Lung microvascular endothelial cell (primary cell): ENCODE measurements around the gene FHOD1. TPM values are rescaled to one million over a fixed set of nuclear protein-coding genes. Genes with fewer than 3 reads are reported as not detected.

Experiments
- DNase-seq, 2 donors: peaks; one replicate each; pipeline versions ENCODE4 v3.0.0 to v3.0.0-alpha.2; 2010; ENCODE audit warnings: low read depth in 2 of 2
- total RNA-seq: library from RNA; depleted of rRNA; stranded (reverse); fragments of >200 nt; gene quantifications from 2 replicates; pipeline ENCODE4 v1.2.1, GENCODE V29; 2014

The FHOD1 gene
- total RNA-seq, 1 donor from 2014 or later = 23.4 TPM

DNA sequence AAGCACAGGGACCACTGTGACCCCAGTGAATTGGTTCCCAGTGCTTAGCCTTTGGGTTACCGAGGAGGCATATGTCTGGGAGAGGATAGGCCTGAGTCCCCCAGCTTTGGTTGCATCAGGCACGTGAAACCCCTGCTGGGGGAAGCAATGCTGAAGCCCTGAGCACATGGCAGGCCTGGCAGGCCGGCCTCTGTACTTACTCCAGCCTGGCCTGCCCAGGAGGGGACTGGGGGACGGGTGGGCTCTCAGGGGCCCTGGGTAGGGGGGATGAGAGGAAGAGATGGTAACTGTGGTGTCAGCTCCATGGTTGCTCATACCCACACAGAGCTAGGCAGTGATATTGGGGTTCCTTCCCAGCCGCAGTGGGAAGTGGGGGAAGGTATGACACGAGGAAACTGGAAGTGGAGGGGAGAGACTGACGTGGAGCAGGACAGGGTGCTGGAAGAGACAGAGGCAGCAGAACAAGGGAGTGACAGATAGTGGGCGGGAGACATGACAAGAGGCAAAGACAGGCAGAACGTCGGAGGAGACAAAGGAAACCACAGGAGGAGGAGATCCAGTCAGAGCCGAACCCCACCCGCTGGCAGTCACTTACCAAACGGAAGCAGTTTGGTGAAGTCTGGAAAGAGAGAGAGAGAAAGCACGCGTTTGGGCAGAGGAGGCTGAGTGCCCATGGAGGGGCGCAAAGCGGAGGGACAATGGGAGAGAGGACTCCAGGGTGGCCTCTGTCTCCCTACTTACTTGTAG is 11.3 kb downstream of the FHOD1 start:
- no peak for DNase-seq

- no peak for DNase-seq
Measured at GRCh38 chr16:67234180-67234597, 13.1 kb downstream of the FHOD1 start.

DNA sequence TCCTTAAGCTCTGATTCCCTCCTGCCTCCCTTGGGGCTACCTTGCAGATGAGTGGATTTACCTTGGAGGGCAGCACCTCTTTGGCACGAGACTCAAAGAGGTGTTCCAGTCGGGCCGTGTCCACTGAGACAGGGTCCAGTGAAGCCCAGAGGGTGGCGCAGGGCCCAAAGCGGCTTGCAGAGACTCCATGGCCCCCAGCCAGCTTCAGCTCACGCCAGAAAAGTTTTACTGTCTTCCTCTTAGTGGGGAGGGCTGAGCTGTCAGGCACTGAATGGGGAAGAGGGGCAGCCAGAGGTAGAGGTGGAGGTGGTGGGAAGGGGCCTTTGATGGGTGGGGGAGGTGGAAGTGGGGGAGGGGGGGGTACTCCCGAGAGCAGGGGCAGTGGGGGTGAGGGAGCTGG is 13.7 kb downstream of the FHOD1 start:
- DNase-seq = no peak

DNA sequence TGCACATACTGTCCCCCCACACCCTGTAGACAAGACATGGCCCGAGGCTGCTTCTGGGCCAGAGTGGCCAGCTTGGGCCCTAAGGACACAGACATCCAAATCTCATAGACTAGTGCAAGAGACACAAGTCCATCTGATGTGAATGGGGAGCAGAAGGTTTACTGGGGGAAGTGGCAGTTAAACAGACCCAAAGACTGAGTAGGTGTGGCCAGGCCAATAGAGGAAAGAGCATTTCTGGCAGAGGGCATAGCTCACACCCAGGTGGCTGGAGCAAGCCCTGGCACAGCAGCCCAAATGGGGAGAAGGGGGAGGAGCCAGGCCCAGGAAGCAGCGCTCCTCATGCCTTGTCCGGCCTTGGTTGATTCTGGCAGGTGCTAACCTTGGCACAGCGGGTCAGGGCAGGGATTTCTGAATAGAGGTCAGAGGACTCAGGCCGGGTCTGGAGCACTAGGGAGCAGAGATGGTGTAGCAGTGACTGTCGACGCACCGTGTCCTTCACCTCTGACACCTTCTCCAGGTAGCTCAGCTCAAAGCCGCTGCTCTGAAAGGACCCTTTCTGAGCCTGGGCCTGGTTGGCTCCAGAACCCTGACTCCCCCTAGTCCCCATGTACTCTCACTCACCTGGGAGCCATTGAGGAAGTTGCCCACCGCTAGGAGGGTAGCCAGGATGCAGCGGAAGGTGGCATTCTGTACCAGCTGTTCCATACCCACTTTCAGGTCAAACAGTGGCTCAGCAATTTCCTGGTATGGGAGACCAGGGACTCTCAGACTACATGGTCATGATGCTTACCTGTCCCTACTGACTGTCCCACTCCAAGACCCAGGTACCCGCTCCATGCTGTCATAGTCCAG is 16.2 kb downstream of the FHOD1 start:
- DNase-seq = no peak

DNA sequence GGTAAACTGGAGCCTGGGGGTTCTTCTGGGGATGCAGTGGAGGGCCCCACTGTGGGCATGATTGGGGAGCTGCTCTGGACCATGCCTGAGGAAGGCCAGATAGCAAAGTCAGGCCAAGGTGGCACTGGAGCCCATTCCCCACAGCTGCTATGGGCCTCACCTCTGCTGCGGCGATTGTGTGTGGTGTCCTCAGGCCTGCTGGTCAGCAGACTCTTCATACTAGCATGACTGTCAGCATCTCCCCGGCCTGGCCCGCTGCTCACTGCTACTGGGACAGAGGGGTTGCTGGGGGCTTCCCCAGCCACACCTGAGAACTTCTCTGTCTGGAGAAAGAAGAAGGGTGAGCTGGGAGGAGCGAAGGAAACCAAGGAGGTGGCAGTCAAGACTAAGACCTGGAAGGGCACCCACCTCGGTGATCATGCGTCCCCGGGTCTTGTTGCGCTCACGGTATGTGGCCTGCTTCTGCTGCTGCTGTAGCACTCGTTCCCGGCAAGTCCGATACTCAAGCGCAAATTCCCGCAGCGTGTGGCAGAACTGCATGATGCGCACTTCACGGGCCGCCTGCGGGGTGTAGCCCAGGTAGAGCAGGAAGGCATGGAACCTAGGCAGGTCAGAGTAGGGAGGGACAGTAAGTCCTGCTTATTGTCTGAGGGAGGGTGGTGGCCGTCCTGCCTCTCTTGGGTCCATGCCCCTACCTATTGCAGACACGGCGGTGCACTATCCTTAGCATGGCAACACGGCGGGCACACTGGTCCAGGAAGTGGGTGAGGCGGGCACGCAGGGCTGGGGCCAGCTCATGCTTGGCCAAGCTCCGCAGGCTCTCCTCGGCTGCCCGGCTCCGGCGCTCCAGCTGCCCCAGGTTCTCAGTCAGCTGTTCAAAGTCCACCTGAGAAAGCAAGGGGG is 17.1 kb downstream of the FHOD1 start:
- DNase-seq = no peak

- DNase-seq = no peak
Measured at GRCh38 chr16:67228905-67229304, 18.4 kb downstream of the FHOD1 start.

DNA sequence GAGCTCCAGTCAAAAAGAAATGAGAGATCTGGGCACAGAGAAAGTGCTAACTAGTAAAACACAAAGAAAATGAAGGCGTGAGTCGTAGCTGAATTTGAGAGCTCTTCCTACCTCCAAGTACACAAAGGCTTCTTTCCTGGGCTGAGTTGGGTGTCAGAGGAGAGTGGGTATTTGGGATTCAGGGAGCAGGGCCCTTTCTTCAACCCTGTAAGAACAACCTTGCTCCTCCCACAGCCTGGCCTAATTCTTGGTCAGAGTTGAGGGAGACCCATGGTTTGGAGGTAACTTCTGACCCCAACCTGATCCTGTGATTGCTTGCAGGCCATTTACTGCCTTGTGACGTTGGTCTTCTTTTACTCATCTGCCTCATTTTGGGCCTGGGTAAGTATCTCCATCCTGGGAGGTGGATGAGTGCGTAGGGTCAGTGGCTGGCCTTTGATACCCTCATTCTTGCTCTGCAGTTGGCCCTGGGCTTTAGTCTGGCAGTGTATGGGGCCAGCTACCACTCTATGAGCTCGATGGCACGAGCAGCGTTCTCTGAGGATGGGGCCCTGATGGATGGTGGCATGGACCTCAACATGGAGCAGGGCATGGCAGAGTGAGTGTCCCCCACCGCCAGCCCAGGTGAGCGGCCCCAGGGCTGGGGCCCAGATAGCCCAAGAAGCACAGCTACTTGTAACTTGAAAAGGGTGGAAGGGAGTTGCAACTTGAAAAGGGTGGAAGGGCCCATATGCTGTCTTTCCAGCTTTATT is 19.1 kb downstream of the FHOD1 start:
- no peak for DNase-seq

DNA sequence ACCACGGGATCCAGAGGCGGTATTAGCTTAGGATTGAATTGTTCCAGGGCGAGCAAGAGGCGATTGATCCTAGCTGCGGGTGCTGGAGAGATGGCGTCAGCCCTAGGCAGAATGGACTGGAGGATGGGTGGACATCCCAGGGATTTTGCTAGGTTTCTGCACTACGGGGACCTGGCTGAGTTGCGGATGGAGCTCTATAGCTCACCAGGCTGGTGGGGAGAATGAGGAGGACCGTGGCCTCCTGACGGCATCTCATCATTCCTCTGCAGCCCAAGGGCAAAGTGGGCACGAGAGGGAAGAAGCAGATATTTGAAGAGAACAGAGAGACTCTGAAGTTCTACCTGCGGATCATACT is 19.7 kb downstream of the FHOD1 start:
- no peak for DNase-seq

DNA sequence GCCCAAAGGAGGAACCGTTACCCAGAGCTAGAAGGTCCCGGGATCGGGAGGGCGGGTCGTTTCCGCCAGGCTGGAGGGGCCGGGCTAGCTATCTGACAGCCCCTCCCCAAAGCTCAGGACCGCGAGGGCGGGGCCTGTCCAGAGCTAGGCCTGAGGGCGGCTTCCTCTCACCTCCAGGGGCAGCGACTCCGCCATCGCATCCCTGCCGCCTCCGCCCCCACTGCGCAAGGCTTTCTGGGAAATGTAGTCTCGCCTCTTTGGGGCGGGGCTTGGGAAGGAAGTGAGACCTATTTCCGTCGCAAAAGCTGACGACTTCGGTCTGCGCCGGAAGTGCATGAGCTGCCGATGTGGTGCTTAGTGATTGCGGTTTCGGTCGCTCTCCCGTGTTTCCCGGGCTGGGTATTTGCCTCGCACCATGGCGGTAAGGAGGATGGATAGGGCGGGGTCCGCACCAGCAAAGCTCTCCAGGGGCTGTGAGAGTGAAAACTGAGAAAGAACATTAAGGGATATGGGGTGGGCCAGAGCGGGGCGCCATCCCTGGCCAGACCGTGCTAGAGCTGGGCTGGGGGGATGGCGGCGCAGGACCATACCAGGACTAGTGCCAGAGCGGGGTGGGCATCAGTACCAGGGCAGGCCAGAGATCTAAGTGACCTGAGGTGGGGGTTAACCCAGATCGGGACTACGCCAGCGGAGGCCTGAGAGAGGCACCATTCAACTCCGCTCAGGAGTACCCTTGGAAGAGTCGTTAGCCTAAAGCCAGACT is 20.3 kb downstream of the FHOD1 start, which contains the start of gene TMEM208:
Gene TMEM208, plus strand, starts transcription at position 327 of the 763 bp plus-strand sequence. Its CDS starts 89 bp downstream, at position 416.
- DNase-seq = peak; percentile 98 to 99

DNA sequence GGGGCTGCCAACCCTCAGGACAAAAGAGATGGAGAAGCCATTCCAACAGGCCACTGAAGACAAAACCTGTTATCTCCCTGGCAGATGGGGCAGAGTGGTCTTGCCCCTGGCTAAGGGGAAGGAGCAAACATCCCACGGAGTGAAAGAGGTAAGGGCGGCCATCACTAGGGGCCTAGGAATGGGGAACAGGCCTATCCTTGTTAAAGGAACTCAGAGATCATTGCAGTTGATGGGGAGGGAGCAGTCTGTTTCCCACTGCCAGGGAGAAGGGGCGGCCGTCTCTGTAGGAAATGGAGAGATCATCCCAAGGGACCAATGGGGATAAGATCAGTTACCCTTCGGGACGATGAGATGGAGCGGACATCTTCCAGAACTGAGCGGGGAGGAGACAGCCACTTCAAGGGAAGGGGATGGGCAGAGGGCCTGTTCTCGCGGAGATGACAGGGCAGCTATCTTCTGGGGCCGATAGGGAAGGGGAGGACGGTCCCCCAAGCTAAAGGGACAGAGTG is 20.9 kb downstream of the FHOD1 start:
- DNase-seq = no peak

- DNase-seq = no peak
Measured at GRCh38 chr16:67223992-67224391, 23.3 kb downstream of the FHOD1 start.

DNA sequence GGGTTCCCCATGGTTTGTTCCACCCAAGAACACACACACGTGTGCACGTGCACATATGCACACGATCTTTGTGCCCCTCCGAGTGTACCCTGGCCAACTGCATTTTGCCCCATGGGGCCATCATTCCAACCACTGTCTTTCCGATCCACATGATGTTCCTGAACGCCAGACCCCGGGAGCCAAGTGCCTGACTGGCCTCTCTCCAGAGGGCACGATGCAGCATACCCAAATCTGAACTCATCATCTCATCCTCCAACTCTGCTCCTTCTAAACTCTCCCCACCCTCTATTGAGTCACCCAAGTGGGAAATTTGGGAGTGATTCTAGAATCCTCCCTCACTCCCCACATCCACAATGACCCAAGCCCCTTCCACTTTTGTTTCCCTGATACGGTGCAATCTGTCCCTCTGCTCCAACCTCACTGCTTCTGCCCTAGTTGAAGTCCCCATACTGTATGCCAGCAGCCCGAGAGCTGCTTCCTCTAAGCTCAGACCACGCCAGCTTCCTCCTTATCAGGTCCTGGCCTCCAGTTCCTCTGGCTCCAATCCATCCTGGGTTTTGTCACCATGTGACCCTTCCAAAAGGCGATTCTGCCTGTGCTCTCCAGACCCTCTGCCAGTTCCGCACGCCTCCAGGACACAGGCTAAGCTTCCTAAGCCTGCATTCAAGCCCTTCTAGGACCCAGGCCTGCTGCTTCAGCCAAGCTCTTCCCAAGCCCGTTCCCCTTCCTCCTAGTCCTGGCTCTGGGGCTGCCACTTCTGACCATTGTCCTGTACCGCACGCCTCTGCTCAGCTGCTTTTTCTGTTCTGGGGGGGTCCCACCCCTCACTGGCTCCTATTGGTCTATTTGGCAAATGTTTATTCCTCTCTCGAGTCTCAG is 30.4 kb downstream of the FHOD1 start:
- peak; percentile 43 to 55 for DNase-seq

- DNase-seq = no peak
Measured at GRCh38 chr16:67215706-67216105, 31.6 kb downstream of the FHOD1 start.

GRCh38 chr16:67213197-67214019 is 33.9 kb downstream of the FHOD1 start:
- no peak for DNase-seq

DNA sequence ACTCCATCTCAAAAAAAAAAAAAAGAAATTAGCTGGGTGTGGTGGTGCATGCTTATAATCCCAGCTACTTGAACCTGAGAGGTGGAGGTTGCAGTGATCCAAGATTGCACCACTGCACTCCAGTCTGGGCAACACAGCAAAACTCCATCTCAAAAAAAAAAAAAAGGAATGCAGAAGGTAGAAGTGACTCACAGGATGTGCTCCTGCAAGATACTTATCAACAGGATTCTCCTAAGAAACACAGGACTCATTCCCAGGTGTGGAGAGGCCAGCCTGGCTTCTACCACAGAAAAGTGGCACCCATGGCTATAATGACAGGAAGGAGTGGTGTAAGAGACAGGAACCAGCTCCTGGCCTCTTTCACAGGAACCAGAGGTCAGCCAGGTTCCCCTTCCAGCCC is 34.5 kb downstream of the FHOD1 start:
- DNase-seq = peak in 1 of 2 donors; percentile 38

DNA sequence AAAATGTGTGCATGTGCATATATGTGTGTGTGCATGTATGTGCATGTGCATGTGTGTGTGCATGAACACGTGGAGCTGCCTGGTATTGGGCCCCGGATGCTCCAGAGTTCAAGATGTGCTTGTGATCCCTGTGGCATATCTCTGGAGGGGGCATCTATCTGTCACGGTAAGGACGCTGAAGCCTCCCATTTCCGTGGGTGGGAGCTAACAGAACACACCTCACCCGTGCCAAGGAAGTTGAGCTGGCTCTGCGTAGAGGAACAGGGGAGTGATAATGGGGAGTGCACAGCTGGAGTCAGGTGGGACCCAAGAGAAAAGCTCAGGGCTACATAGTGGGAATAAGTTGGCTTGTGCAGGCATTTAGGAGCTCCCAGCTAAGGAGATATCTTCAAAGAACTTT is 35.6 kb downstream of the FHOD1 start:
- DNase-seq = no peak

- no peak for DNase-seq
Measured at GRCh38 chr16:67210069-67210937, 37.0 kb downstream of the FHOD1 start.
